Epithelial cell of prostate (primary cell): ENCODE results near the gene BFSP2.
"Not testable (repeated sequence)": the region's sequence is repeated elsewhere in the genome, so short reads cannot be mapped to it uniquely, and the experiment has no call there.

Experiments
- DNase-seq: peaks from one replicate; pipeline ENCODE4 v3.0.0-alpha.2; 2011; ENCODE audit warnings: low read depth, low spot score
- H3K27ac ChIP-seq: fragments of 450-650 bp; 2 replicates; pipeline ENCODE4 v1.5.1; 2017; ENCODE audit warnings: mild to moderate bottlenecking

Gene BFSP2

DNA sequence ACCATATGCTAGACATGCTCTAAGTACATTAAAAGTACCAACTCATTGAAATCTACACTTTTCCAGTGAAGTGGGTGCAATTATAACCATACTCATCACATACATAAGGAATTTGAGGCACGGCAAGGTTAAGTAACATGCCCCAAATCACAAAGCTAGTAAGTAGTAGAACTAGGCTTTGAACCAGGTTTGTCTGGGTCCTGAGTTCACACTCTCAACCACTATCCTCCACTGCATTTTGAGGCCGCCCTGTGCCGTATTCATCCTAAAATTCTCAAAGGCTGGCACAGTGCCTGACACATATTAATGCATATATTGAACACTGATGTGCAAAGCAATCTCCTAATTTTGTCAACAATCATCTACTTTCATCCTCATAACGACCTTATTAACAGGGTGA lies 104.9 kb downstream of the BFSP2 start:
- no peak for DNase-seq
- no peak overlapping the region for H3K27ac ChIP-seq

GRCh38 chr3:133505813-133506212 lies 106.0 kb downstream of the BFSP2 start:
- no peak overlapping the region for H3K27ac ChIP-seq
- DNase-seq, result no peak

- no peak for DNase-seq
- H3K27ac ChIP-seq, result no peak overlapping the region
Observed at GRCh38 chr3:133506215-133506901, 106.5 kb downstream of the BFSP2 start.

GRCh38 chr3:133509488-133509887 lies 109.6 kb downstream of the BFSP2 start:
- H3K27ac ChIP-seq, result no peak overlapping the region
- no peak for DNase-seq

DNA sequence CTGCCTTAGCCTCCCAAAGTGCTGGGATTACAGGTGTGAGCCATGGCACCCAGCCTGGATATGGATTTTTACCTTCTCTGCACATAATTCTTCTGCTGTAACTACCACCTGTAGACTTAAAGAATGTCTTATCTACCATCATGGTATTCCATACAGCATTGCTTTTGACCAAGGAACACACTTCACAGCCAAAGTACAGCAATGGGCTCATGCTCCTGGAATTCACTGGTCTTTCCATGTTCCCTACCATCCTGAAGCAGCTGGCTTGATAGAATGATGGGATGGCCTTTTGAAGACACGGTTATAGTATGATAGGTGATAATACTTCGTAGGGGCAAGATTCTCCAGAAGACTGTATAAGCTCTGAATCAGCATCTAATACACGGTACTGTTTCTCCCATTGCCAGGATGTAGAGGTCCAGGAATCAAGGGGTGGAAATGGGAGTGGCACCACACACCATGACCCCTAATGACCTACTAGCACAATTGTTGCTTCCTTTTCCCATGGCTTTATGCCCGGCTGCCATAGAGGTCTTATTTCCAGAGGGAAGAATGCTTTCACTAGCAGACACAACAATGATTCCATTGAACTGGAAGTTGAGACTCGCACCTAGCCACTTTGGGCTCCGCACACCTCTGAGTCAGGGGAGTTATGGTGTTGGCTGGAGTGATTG lies 112.7 kb downstream of the BFSP2 start:
- no peak for DNase-seq
- H3K27ac ChIP-seq, result no peak overlapping the region

- H3K27ac ChIP-seq, result no peak overlapping the region
- no peak for DNase-seq
Observed at GRCh38 chr3:133514418-133514817, 114.6 kb downstream of the BFSP2 start.

DNA sequence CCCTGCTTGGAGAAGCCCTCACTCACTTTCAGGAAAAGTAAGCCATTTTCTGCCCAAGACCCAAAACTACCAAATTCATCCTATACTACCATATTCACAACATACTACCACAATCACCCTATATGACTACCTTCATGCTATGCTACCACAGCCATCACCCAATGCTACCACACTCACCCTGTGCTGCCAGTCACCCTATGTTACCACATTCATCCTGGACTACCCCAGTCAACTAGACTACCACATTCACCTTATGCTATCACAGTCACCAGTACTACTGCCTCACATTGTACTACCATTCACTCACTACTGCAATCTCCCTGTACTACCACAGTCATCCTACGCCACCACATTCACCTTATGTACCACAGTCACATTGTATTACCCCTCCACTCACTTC lies 115.3 kb downstream of the BFSP2 start:
- no peak for DNase-seq
- H3K27ac ChIP-seq, result no peak overlapping the region

GRCh38 chr3:133520286-133520685 lies 120.4 kb downstream of the BFSP2 start:
- DNase-seq, result no peak
- no peak overlapping the region for H3K27ac ChIP-seq

- DNase-seq, H3K27ac ChIP-seq: not testable (repeated sequence)
Observed at GRCh38 chr3:133520938-133521337, 121.1 kb downstream of the BFSP2 start.

- no peak for DNase-seq
- no peak overlapping the region for H3K27ac ChIP-seq
Observed at GRCh38 chr3:133521946-133522345, 122.1 kb downstream of the BFSP2 start.

- DNase-seq, H3K27ac ChIP-seq: not testable (repeated sequence)
Observed at GRCh38 chr3:133523758-133524157, 123.9 kb downstream of the BFSP2 start.
